ENCODE data around the gene RBM20. TPM values are rescaled to one million over a fixed set of nuclear protein-coding genes. Genes with fewer than 3 reads are reported as not detected.

Gene RBM20
- polyA plus RNA-seq, 1 donor (not counting 4 experiments of a cell fraction or from before 2014, with no cell fraction given), result 0.01 TPM

GRCh38 chr10:110775406-110775805, 131.3 kb downstream of the RBM20 start:
- H3K27me3 ChIP-seq (ENCODE audit: control insufficient read depth, extremely low read depth, insufficient read depth, low read length), result peaks cover 6% of the 10 kb centered on the region
- H4K20me1 ChIP-seq (ENCODE audit: control insufficient read depth, extremely low read depth, insufficient read depth, low read length), result no peaks in the 10 kb centered on the region
- no peak overlapping the region for H2AFZ ChIP-seq (ENCODE audit: control insufficient read depth, low read length)
- H3K9me3 ChIP-seq (ENCODE audit: control insufficient read depth, low read depth, low read length), result no peaks in the 10 kb centered on the region
- no peak overlapping the region for H3K9ac ChIP-seq (ENCODE audit: control insufficient read depth, extremely low read depth, insufficient read depth, low read length)
- H3K4me2 ChIP-seq (ENCODE audit: control insufficient read depth, extremely low read depth, insufficient read depth, low read depth, low read length), result no peak overlapping the region
- no peak for FAIRE-seq
- no peak for DNase-seq (ENCODE audit: low read depth, low spot score)
- no peaks in the 10 kb centered on the region for H3K79me2 ChIP-seq (ENCODE audit: control insufficient read depth, insufficient read depth, low read length)
- H3K27ac ChIP-seq (ENCODE audit: control insufficient read depth, insufficient read depth, low read length), result no peak overlapping the region
- no peaks in the 10 kb centered on the region for H3K9me1 ChIP-seq (ENCODE audit: control insufficient read depth, extremely low read depth, insufficient read depth, low read length)
- dilution Hi-C loops (cut with MboI; ENCODE audit: extremely low pct_ligation_motif_present, low sequenced_read_pairs), result no loop called here
- TF ChIP-seq EZH2 (IDR thresholded peaks at IDR 0.05; ENCODE audit: low read length) (no peak), CTCF (optimal IDR thresholded peaks at IDR 0.05 in 1 of 3, IDR thresholded peaks at IDR 0.05 in 1 of 3, conservative IDR thresholded peaks at IDR 0.05 in 1 of 3; ENCODE audit: extremely low read depth in 1 of 3, insufficient read depth in 2 of 3, low read length in 3 of 3) (no peak)
- H3K36me3 ChIP-seq (ENCODE audit: control insufficient read depth in 2 of 2, extremely low read depth in 1 of 2, insufficient read depth in 2 of 2, low read length in 2 of 2), result no peaks in the 10 kb centered on the region
- H3K4me3 ChIP-seq (ENCODE audit: control insufficient read depth in 2 of 3, extremely low read depth in 1 of 3, insufficient read depth in 2 of 3, low read depth in 1 of 3, low read length in 3 of 3), result no peak overlapping the region
- peaks cover 10% of the 10 kb centered on the region for H3K4me1 ChIP-seq (ENCODE audit: control insufficient read depth, extremely low read depth, insufficient read depth, low read length)

GRCh38 chr10:110777017-110777416, 132.9 kb downstream of the RBM20 start:
- H3K27me3 ChIP-seq (ENCODE audit: control insufficient read depth, extremely low read depth, insufficient read depth, low read length), result peaks cover 6% of the 10 kb centered on the region
- H3K36me3 ChIP-seq (ENCODE audit: control insufficient read depth in 2 of 2, extremely low read depth in 1 of 2, insufficient read depth in 2 of 2, low read length in 2 of 2), result no peaks in the 10 kb centered on the region
- H3K79me2 ChIP-seq (ENCODE audit: control insufficient read depth, insufficient read depth, low read length), result no peaks in the 10 kb centered on the region
- H3K9ac ChIP-seq (ENCODE audit: control insufficient read depth, extremely low read depth, insufficient read depth, low read length), result no peak overlapping the region
- no peak overlapping the region for H3K4me2 ChIP-seq (ENCODE audit: control insufficient read depth, extremely low read depth, insufficient read depth, low read depth, low read length)
- H3K9me1 ChIP-seq (ENCODE audit: control insufficient read depth, extremely low read depth, insufficient read depth, low read length), result no peaks in the 10 kb centered on the region
- FAIRE-seq (no peak), DNase-seq (ENCODE audit: low read depth, low spot score) (no peak)
- no peaks in the 10 kb centered on the region for H4K20me1 ChIP-seq (ENCODE audit: control insufficient read depth, extremely low read depth, insufficient read depth, low read length)
- no peak overlapping the region for H3K27ac ChIP-seq (ENCODE audit: control insufficient read depth, insufficient read depth, low read length)
- H3K4me1 ChIP-seq (ENCODE audit: control insufficient read depth, extremely low read depth, insufficient read depth, low read length), result peaks cover 10% of the 10 kb centered on the region
- no peak for TF ChIP-seq CTCF (optimal IDR thresholded peaks at IDR 0.05 in 1 of 3, IDR thresholded peaks at IDR 0.05 in 1 of 3, conservative IDR thresholded peaks at IDR 0.05 in 1 of 3; ENCODE audit: extremely low read depth in 1 of 3, insufficient read depth in 2 of 3, low read length in 3 of 3)
- no peak for TF ChIP-seq EZH2 (IDR thresholded peaks at IDR 0.05; ENCODE audit: low read length)
- dilution Hi-C loops (cut with MboI; ENCODE audit: extremely low pct_ligation_motif_present, low sequenced_read_pairs), result no loop called here
- H3K4me3 ChIP-seq (ENCODE audit: control insufficient read depth in 2 of 3, extremely low read depth in 1 of 3, insufficient read depth in 2 of 3, low read depth in 1 of 3, low read length in 3 of 3), result no peak overlapping the region
- H3K9me3 ChIP-seq (ENCODE audit: control insufficient read depth, low read depth, low read length), result no peaks in the 10 kb centered on the region
- H2AFZ ChIP-seq (ENCODE audit: control insufficient read depth, low read length), result no peak overlapping the region

Data from keratinocyte (primary cell).